SU-DHL-6 (cell line): ENCODE measurements around the gene KDELR3.

Source experiments
- H2AFZ ChIP-seq: fragments of 200-600 bp; sonication (generic); 2 replicates; pipeline ENCODE4 v1.6.1; 2014; ENCODE audit warnings: low read depth, mild to moderate bottlenecking, moderate library complexity, mixed read lengths, antibody characterized with exemption, low read length; ENCODE audit not compliant: severe bottlenecking
- H3F3A ChIP-seq: fragments of 200-600 bp; shearing (Covaris generic); 2 replicates; pipeline ENCODE4 v1.6.0; 2016; ENCODE audit warnings: antibody characterized with exemption, mild to moderate bottlenecking; ENCODE audit not compliant: insufficient read depth
- H3K27ac ChIP-seq: fragments of 200-600 bp; sonication (generic); 2 replicates; pipeline ENCODE4 v1.5.1; 2016; ENCODE audit warnings: low read depth, mild to moderate bottlenecking, low read length, moderate library complexity, mixed read lengths
- H3K27me3 ChIP-seq: fragments of 200-600 bp; sonication (generic), shearing (Covaris generic); 2 replicates; pipeline ENCODE4 v1.6.0; 2014; ENCODE audit warnings: mild to moderate bottlenecking, low read length
- H3K36me3 ChIP-seq: fragments of 200-600 bp; sonication (generic); 2 replicates; pipeline ENCODE4 v1.6.1; 2014; ENCODE audit warnings: mild to moderate bottlenecking, low read length, mixed read lengths
- H3K4me2 ChIP-seq: fragments of 300-600, 200-600 bp; shearing (Covaris generic), sonication (generic); 2 replicates; pipeline ENCODE4 v1.6.0; 2014; ENCODE audit warnings: low read length, low read depth, mild to moderate bottlenecking; ENCODE audit not compliant: poor library complexity, severe bottlenecking
- H3K4me3 ChIP-seq: fragments of 200-600 bp; sonication (generic); 2 replicates; pipeline ENCODE4 v1.5.1; 2014; ENCODE audit warnings: antibody characterized with exemption, low read length, mild to moderate bottlenecking, mixed read lengths; ENCODE audit not compliant: insufficient read depth, poor library complexity, severe bottlenecking
- H3K79me2 ChIP-seq: fragments of 200-600 bp; sonication (generic); 2 replicates; pipeline ENCODE4 v1.6.1; 2014; ENCODE audit warnings: mild to moderate bottlenecking, low read length, moderate library complexity; ENCODE audit not compliant: insufficient read depth
- H3K9ac ChIP-seq: fragments of 200-600 bp; sonication (generic); 2 replicates; pipeline ENCODE4 v1.7.0; 2014; ENCODE audit warnings: mild to moderate bottlenecking, low read length
- H3K9me2 ChIP-seq: fragments of 200-600 bp; sonication (generic); replicated peaks from 2 replicates; pipeline ENCODE4 v1.6.1; 2014; ENCODE audit warnings: low read length; ENCODE audit not compliant: insufficient read depth
- H3K9me3 ChIP-seq: fragments of 200-600 bp; sonication (generic); 2 replicates; pipeline ENCODE4 v1.6.1; 2014; ENCODE audit warnings: low read length, mixed read lengths; ENCODE audit not compliant: insufficient read depth
- H4K20me1 ChIP-seq: fragments of 200-600 bp; sonication (generic); 2 replicates; pipeline ENCODE4 v1.6.1; 2014; ENCODE audit warnings: low read depth, mild to moderate bottlenecking, antibody characterized with exemption, low read length, moderate library complexity, mixed read lengths
- EZH2phosphoT487 ChIP-seq: fragments of 200-600 bp; sonication (generic), shearing (Covaris generic); conservative IDR thresholded peaks from 2 replicates; pipeline ENCODE4 v1.6.1; 2018; ENCODE audit warnings: mild to moderate bottlenecking, antibody characterized with exemption, low read length, moderate library complexity, mixed read lengths
- TF ChIP-seq, protein P1 (sequence below): fragments of 200-600 bp; sonication (generic); IDR thresholded peaks from one replicate; pipeline ENCODE4 v1.5.1; 2017; ENCODE audit warnings: antibody characterized with exemption, mild to moderate bottlenecking, low read length, moderate library complexity; ENCODE audit not compliant: insufficient read depth, poor library complexity, severe bottlenecking

KDELR3 gene

DNA sequence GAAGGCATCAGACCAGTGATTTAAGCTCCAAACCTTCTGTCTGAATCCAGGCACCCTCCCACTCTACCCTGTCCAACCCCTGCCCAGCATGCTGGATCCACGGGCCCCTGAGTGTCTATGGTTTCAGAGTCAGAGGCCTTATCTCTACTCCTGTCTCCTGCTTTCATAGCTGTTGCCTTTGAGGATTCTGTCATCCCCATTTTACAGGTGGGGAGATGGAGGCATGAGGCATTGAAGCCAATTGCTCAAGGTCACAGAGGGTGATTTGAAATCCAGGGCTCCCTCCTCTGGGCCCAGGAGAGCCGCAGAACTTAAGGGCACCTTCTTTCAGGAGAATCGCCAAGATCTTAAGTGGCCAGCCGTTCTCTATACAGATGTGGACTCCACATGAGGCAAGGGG is 16.0 kb upstream of the KDELR3 start:
- Histone ChIP-seq H3K36me3 (no peaks in the 10 kb centered on the region), H3K9me2 (no peaks in the 10 kb centered on the region), H4K20me1 (no peaks in the 10 kb centered on the region), H3K9me3 (no peaks in the 10 kb centered on the region), H3K9ac (no peak overlapping the region), H3K27ac (no peak overlapping the region), H2AFZ (no peak overlapping the region), H3K4me2 (no peak overlapping the region), H3F3A (no peaks in the 10 kb centered on the region), H3K27me3 (no peaks in the 10 kb centered on the region), H3K4me3 (no peak overlapping the region), H3K79me2 (no peaks in the 10 kb centered on the region)
- no peak for TF ChIP-seq EZH2phosphoT487
- TF ChIP-seq, protein P1, sequence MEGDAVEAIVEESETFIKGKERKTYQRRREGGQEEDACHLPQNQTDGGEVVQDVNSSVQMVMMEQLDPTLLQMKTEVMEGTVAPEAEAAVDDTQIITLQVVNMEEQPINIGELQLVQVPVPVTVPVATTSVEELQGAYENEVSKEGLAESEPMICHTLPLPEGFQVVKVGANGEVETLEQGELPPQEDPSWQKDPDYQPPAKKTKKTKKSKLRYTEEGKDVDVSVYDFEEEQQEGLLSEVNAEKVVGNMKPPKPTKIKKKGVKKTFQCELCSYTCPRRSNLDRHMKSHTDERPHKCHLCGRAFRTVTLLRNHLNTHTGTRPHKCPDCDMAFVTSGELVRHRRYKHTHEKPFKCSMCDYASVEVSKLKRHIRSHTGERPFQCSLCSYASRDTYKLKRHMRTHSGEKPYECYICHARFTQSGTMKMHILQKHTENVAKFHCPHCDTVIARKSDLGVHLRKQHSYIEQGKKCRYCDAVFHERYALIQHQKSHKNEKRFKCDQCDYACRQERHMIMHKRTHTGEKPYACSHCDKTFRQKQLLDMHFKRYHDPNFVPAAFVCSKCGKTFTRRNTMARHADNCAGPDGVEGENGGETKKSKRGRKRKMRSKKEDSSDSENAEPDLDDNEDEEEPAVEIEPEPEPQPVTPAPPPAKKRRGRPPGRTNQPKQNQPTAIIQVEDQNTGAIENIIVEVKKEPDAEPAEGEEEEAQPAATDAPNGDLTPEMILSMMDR = no peak

DNA sequence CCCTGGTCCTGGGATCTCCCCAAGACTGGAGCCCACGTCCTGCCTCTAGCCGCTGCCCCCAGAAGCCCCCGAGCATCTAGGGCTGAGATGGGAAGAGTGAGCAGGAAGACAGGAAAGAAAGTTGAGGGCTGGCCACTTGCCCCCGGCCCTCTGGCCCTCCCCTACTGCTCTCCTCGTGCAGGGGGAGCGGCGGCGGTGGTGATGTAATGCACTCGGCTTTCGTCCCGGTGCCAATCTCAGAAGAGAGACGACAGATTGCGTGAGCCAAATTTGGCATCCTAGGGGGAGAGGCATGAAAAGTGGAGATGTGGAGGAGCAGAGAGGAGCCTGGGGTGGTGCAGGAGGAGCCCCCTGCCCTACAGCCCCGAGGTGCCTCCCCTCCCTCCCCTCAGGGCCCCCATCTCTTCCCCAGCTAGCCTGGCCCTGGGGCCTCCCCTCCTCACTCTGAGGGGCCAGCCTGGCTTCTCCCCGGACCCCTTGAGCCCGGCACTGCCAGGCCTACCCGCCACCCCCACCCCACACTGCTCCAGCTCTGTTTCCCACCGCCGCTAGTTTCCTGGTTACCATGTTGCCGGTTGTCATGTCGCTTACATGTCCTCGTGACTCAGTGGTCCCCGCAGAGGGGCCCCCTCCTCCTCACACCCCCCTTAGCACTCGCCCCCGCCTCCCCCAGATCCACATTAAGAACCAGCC is 15.4 kb upstream of the KDELR3 start:
- Histone ChIP-seq H3K9me3 (no peaks in the 10 kb centered on the region), H2AFZ (no peak overlapping the region), H3K4me2 (no peak overlapping the region), H3K27me3 (no peaks in the 10 kb centered on the region), H3K27ac (no peak overlapping the region), H4K20me1 (no peaks in the 10 kb centered on the region), H3K4me3 (no peak overlapping the region), H3K9me2 (no peaks in the 10 kb centered on the region), H3K36me3 (no peaks in the 10 kb centered on the region), H3K79me2 (no peaks in the 10 kb centered on the region), H3K9ac (no peak overlapping the region), H3F3A (no peaks in the 10 kb centered on the region)
- TF ChIP-seq, protein P1 = no peak
- no peak for TF ChIP-seq EZH2phosphoT487

DNA sequence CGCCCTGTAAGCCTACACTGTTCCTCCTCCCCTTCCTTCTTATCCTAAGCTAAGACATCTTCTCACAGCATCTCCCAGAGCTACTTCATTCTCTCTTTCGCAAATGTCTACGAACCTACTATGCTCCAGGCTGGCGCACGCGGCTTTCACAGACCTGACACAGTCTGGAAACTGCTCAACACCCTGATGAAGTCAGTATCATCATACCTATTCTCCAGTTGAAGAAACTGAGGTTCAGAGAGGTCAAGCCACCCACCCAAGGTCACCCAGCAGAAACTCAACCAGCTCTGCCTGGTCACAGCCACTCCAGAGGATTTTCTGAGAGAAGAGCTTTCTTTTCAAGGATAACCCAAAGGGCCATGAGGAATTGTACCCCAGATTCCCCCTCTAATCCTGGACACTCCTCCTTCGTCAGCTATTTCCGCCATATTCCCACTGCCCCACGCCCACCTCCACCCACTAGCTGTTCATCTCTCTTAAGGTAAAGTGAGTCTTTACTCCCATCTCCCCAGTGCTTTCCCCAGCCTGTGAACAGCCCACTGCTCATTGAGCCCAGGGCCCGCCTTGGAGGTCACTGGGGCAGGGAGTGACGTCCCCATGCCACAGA is 14.7 kb upstream of the KDELR3 start:
- H3K27me3 ChIP-seq = no peaks in the 10 kb centered on the region
- no peaks in the 10 kb centered on the region for H3K79me2 ChIP-seq
- TF ChIP-seq EZH2phosphoT487 = no peak
- TF ChIP-seq, protein P1 = no peak
- H3F3A ChIP-seq = no peaks in the 10 kb centered on the region
- no peaks in the 10 kb centered on the region for H3K36me3 ChIP-seq
- H3K9me3 ChIP-seq = no peaks in the 10 kb centered on the region
- no peaks in the 10 kb centered on the region for H4K20me1 ChIP-seq
- H3K9ac ChIP-seq = no peak overlapping the region
- H3K27ac ChIP-seq = no peak overlapping the region
- no peak overlapping the region for H2AFZ ChIP-seq
- no peak overlapping the region for H3K4me3 ChIP-seq
- no peaks in the 10 kb centered on the region for H3K9me2 ChIP-seq
- no peak overlapping the region for H3K4me2 ChIP-seq
